WTC11 (cell line): ENCODE results near the gene FMNL3. TPM values are rescaled to one million over a fixed set of nuclear protein-coding genes. Genes with fewer than 3 reads are reported as not detected.

Source experiments
- ATAC-seq: fragments of 200-7000 bp; cut with Tn5 transposase; 2 replicates; pipeline ENCODE4 v1.10.0; 2021; ENCODE audit warnings: mild to moderate bottlenecking, moderate library complexity
- CTCF ChIA-PET: fragments of 300-600 bp; sonication (Branson Sonifier 250); formaldehyde crosslinking; loops from one replicate; lab custom pipeline; 2021; ENCODE audit warnings: antibody characterized with exemption; lab: Charles Lee
- POLR2A ChIA-PET: fragments of 350-600 bp; sonication (Branson Sonifier 250); formaldehyde crosslinking; loops from one replicate; lab custom pipeline; 2021; ENCODE audit warnings: antibody characterized with exemption; lab: Charles Lee
- DNase-seq: peaks from one replicate; pipeline ENCODE4 v3.0.0; 2021; ENCODE audit warnings: low spot score
- H3K27ac Mint-ChIP-seq: 2 replicates; pipeline ENCODE4 v1.8.0; 2021; ENCODE audit warnings: mixed read lengths
- H3K27me3 Mint-ChIP-seq: 2 replicates; pipeline ENCODE4 v1.8.0; 2021; ENCODE audit warnings: low read depth, mild to moderate bottlenecking, moderate library complexity, mixed read lengths
- H3K36me3 Mint-ChIP-seq: 2 replicates; pipeline ENCODE4 v1.8.0; 2021; ENCODE audit warnings: mixed read lengths
- H3K4me1 Mint-ChIP-seq: 2 replicates; pipeline ENCODE4 v1.8.0; 2022; ENCODE audit warnings: mixed read lengths
- H3K4me3 Mint-ChIP-seq: 2 replicates; pipeline ENCODE4 v1.8.0; 2021; ENCODE audit warnings: mild to moderate bottlenecking, moderate library complexity, mixed read lengths
- H3K9me3 Mint-ChIP-seq: 2 replicates; pipeline ENCODE4 v1.8.0; 2021; ENCODE audit warnings: mixed read lengths
- ELF4 ChIP-seq: sonication (generic); formaldehyde crosslinking; IDR thresholded peaks from 2 replicates; pipeline ENCODE4 v1.8.1; 2022; ENCODE audit warnings: low read depth, mild to moderate bottlenecking, moderate library complexity, missing genetic modification reagents
- EMX1 ChIP-seq: fragments of 250-450 bp; sonication (Bioruptor Pico); IDR thresholded peaks from 2 replicates; pipeline ENCODE4 v1.8.0; 2021; ENCODE audit warnings: mild to moderate bottlenecking
- GABPB1 ChIP-seq: sonication (generic); formaldehyde crosslinking; IDR thresholded peaks from 2 replicates; pipeline ENCODE4 v1.8.1; 2023; ENCODE audit warnings: mild to moderate bottlenecking, missing genetic modification reagents
- JUN ChIP-seq: sonication (generic); formaldehyde crosslinking; IDR thresholded peaks from 2 replicates; pipeline ENCODE4 v1.8.0; 2023; ENCODE audit warnings: mild to moderate bottlenecking, missing genetic modification reagents
- NFE2L1 ChIP-seq: sonication (generic); formaldehyde crosslinking; IDR thresholded peaks from 2 replicates; pipeline ENCODE4 v1.8.1; 2023; ENCODE audit warnings: missing genetic modification reagents
- NFYB ChIP-seq: sonication (generic); formaldehyde crosslinking; conservative IDR thresholded peaks from 2 replicates; pipeline ENCODE4 v1.8.0; 2022; ENCODE audit warnings: low read depth, missing genetic modification reagents
- NR3C1 ChIP-seq: sonication (generic); formaldehyde crosslinking; conservative IDR thresholded peaks from 2 replicates; pipeline ENCODE4 v1.8.1; 2023; ENCODE audit warnings: low read depth, mild to moderate bottlenecking, missing genetic modification reagents
- SP1 ChIP-seq: sonication (generic); formaldehyde crosslinking; conservative IDR thresholded peaks from 2 replicates; pipeline ENCODE4 v1.8.1; 2022; ENCODE audit warnings: missing genetic modification reagents
- TEAD4 ChIP-seq: sonication (generic); formaldehyde crosslinking; IDR thresholded peaks from 2 replicates; pipeline ENCODE4 v1.8.0; 2022; ENCODE audit warnings: mild to moderate bottlenecking, missing genetic modification reagents
- TP53 ChIP-seq: sonication (generic); formaldehyde crosslinking; IDR thresholded peaks from 2 replicates; pipeline ENCODE4 v1.8.1; 2023; ENCODE audit warnings: mild to moderate bottlenecking, missing genetic modification reagents
- ZBTB21 ChIP-seq: sonication (generic); formaldehyde crosslinking; IDR thresholded peaks from 2 replicates; pipeline ENCODE4 v1.8.1; 2023; ENCODE audit warnings: mild to moderate bottlenecking, missing genetic modification reagents, borderline replicate concordance
- ZNF138 ChIP-seq: sonication (generic); formaldehyde crosslinking; conservative IDR thresholded peaks from 2 replicates; pipeline ENCODE4 v1.8.1; 2022; ENCODE audit warnings: mild to moderate bottlenecking, moderate library complexity, missing genetic modification reagents
- ZNF219 ChIP-seq: sonication (generic); formaldehyde crosslinking; IDR thresholded peaks from 2 replicates; pipeline ENCODE4 v1.8.0; 2023; ENCODE audit warnings: missing genetic modification reagents, mild to moderate bottlenecking, borderline replicate concordance
- ZNF232 ChIP-seq: sonication (generic); formaldehyde crosslinking; IDR thresholded peaks from 2 replicates; pipeline ENCODE4 v1.8.0; 2022; ENCODE audit warnings: mild to moderate bottlenecking, missing genetic modification reagents
- ZNF263 ChIP-seq: sonication (generic); formaldehyde crosslinking; IDR thresholded peaks from 2 replicates; pipeline ENCODE4 v1.8.1; 2022; ENCODE audit warnings: low read depth, mild to moderate bottlenecking, moderate library complexity, missing genetic modification reagents
- total RNA-seq: library from RNA; stranded (reverse); gene quantifications from 3 replicates; pipeline ENCODE4 v1.2.3, GENCODE V29; 2021
- TF ChIP-seq, protein P1 (sequence below): sonication (generic); formaldehyde crosslinking; IDR thresholded peaks from 2 replicates; pipeline ENCODE4 v1.8.1; 2023; ENCODE audit warnings: mild to moderate bottlenecking, missing genetic modification reagents
- TF ChIP-seq, protein P2 (sequence below): fragments of 250-450 bp; sonication (Bioruptor Pico); conservative IDR thresholded peaks from 2 replicates; pipeline ENCODE4 v1.9.0; 2021; ENCODE audit warnings: mild to moderate bottlenecking
- TF ChIP-seq, protein P3 (sequence below): sonication (generic); formaldehyde crosslinking; IDR thresholded peaks from 2 replicates; pipeline ENCODE4 v1.8.1; 2023; ENCODE audit warnings: mild to moderate bottlenecking, missing genetic modification reagents, moderate library complexity
- TF ChIP-seq, protein P4 (sequence below): sonication (generic); formaldehyde crosslinking; IDR thresholded peaks from 2 replicates; pipeline ENCODE4 v1.8.0; 2022; ENCODE audit warnings: mild to moderate bottlenecking, missing genetic modification reagents
- TF ChIP-seq, protein P5 (sequence below): sonication (generic); formaldehyde crosslinking; conservative IDR thresholded peaks from 2 replicates; pipeline ENCODE4 v1.8.1; 2023; ENCODE audit warnings: mild to moderate bottlenecking, low read depth, missing genetic modification reagents, moderate library complexity
- TF ChIP-seq, protein P6 (sequence below): sonication (generic); formaldehyde crosslinking; IDR thresholded peaks from 2 replicates; pipeline ENCODE4 v1.8.0; 2022; ENCODE audit warnings: mild to moderate bottlenecking, missing genetic modification reagents
- TF ChIP-seq, protein P7 (sequence below): sonication (generic); formaldehyde crosslinking; IDR thresholded peaks from 2 replicates; pipeline ENCODE4 v1.8.0; 2023; ENCODE audit warnings: missing genetic modification reagents

The FMNL3 gene
- total RNA-seq, 1 experiment from 2014 or later = 19.3 TPM

DNA sequence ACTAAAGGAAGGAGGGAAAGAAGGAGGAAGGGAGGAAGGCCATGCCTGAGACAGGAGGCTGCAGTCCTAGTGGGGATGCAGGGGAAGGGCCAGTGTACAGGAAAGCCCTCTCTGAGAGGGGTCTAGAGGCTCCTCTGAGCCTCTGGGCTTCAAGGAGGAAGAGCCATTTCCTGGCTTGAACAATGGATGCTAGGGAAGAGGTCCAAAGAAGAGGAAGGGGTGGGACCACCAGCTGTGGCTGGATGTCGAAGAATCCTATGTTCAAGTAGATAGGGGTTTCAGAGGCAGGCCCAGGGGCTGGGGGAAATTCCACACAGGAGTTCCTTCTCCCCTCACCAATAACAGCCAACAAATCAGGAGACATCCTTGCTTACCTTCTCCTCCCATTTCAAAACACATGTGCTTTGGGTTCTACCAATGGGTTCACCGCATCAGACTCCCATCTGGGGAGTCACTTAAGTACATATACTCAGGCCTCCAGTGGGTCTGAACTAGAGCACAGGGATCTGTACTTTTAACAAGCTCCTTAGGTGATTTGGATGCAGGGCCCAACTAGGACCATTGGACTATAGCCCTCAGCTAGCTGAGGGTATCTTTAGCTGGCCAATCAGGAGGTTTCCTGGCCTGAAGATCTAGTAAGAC is 51.5 kb downstream of the FMNL3 start:
- TF ChIP-seq GABPB1 (CRISPR knock-in tag) (no peak), ZNF263 (CRISPR knock-in tag) (no peak), EMX1 (CRISPR knock-in tag) (no peak), ZBTB21 (no peak), NR3C1 (CRISPR knock-in tag) (no peak), TP53 (no peak), NFE2L1 (CRISPR knock-in tag) (no peak), NFYB (CRISPR knock-in tag) (no peak), ZNF219 (CRISPR knock-in tag) (no peak), ELF4 (CRISPR knock-in tag) (no peak), TEAD4 (CRISPR knock-in tag) (no peak)
- TF ChIP-seq, protein P1, sequence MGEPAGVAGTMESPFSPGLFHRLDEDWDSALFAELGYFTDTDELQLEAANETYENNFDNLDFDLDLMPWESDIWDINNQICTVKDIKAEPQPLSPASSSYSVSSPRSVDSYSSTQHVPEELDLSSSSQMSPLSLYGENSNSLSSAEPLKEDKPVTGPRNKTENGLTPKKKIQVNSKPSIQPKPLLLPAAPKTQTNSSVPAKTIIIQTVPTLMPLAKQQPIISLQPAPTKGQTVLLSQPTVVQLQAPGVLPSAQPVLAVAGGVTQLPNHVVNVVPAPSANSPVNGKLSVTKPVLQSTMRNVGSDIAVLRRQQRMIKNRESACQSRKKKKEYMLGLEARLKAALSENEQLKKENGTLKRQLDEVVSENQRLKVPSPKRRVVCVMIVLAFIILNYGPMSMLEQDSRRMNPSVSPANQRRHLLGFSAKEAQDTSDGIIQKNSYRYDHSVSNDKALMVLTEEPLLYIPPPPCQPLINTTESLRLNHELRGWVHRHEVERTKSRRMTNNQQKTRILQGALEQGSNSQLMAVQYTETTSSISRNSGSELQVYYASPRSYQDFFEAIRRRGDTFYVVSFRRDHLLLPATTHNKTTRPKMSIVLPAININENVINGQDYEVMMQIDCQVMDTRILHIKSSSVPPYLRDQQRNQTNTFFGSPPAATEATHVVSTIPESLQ (CRISPR knock-in tag) = no peak
- TF ChIP-seq, protein P2, sequence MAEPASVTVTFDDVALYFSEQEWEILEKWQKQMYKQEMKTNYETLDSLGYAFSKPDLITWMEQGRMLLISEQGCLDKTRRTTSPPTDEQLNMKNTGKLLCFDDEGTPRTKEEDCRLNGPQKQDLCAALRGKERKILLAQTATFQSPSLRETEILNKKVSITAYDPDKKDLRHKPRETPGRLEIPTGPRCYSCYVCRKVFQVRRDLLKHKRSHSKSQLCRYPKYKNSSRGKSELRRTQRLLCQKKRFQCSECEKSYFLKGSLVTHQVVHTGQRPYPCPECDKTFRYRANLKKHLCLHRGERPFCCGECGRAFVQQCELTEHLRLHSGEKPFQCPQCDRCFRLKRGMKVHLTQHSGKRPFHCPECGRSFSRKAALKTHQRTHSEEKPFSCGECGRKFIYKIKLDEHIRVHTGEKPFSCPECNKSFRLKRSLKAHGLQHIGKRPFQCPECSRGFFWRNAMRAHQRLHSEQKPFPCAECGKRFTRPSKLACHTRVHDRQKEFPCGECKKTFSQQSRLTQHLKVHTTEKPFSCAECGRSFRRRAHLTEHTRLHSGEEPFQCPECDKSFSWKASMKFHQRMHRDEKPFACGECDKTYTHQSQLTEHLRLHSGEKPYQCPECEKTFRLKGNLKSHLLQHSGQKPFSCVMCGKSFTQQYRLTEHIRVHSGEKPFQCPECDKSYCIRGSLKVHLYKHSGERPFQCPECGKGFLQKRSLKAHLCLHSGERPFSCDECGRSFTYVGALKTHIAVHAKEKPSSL = no peak
- TF ChIP-seq, protein P3, sequence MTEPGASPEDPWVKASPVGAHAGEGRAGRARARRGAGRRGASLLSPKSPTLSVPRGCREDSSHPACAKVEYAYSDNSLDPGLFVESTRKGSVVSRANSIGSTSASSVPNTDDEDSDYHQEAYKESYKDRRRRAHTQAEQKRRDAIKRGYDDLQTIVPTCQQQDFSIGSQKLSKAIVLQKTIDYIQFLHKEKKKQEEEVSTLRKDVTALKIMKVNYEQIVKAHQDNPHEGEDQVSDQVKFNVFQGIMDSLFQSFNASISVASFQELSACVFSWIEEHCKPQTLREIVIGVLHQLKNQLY (CRISPR knock-in tag) = no peak
- TF ChIP-seq, protein P4, sequence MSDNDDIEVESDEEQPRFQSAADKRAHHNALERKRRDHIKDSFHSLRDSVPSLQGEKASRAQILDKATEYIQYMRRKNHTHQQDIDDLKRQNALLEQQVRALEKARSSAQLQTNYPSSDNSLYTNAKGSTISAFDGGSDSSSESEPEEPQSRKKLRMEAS (CRISPR knock-in tag) = no peak
- TF ChIP-seq, protein P5, sequence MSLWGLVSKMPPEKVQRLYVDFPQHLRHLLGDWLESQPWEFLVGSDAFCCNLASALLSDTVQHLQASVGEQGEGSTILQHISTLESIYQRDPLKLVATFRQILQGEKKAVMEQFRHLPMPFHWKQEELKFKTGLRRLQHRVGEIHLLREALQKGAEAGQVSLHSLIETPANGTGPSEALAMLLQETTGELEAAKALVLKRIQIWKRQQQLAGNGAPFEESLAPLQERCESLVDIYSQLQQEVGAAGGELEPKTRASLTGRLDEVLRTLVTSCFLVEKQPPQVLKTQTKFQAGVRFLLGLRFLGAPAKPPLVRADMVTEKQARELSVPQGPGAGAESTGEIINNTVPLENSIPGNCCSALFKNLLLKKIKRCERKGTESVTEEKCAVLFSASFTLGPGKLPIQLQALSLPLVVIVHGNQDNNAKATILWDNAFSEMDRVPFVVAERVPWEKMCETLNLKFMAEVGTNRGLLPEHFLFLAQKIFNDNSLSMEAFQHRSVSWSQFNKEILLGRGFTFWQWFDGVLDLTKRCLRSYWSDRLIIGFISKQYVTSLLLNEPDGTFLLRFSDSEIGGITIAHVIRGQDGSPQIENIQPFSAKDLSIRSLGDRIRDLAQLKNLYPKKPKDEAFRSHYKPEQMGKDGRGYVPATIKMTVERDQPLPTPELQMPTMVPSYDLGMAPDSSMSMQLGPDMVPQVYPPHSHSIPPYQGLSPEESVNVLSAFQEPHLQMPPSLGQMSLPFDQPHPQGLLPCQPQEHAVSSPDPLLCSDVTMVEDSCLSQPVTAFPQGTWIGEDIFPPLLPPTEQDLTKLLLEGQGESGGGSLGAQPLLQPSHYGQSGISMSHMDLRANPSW (CRISPR knock-in tag) = no peak
- ATAC-seq = no peak
- Mint-ChIP-seq H3K36me3 (peaks cover 34% of the 10 kb centered on the region), H3K27ac (no peak overlapping the region), H3K4me3 (no peak overlapping the region), H3K4me1 (0 out of 2 replicates have a peak, but pooled peaks cover 3% of the 10 kb centered on the region), H3K9me3 (no peaks in the 10 kb centered on the region), H3K27me3 (no peaks in the 10 kb centered on the region)
- DNase-seq = no peak
- CTCF ChIA-PET = interaction anchor here (1.4 to 1.5 kb wide), 2 partner anchors 18 to 86 kb away, joined by 4 to 5 read pairs; partner anchors contain the start of gene TMBIM6
- POLR2A ChIA-PET = interaction anchor here (0.6 to 1.2 kb wide), 2 partner anchors 8 to 309 kb away, joined by 3 to 4 read pairs; no protein-coding TSS in a partner anchor

DNA sequence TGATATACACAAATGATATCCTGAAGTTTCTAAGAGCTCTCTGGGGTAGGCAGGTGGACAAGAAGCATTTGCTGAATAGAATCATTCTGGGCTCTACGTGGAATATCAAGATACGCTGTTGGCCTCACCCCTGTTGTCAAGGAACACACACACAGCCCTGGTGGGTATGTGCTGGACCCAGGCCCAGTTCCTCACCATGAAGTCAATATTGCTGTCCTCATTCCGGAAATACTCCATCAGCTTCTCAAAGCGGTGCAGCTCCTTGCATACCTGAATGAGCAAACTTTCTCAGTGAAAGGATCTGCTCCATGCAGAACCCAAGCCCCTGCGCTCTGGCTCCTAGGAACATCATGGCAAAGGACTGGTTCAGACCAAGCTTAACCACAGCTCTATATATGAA is 52.5 kb downstream of the FMNL3 start:
- H3K27me3 Mint-ChIP-seq = no peaks in the 10 kb centered on the region
- CTCF ChIA-PET = interaction anchor here (1.0 kb wide), 1 partner anchor 8 kb away, joined by 3 read pairs; no protein-coding TSS in a partner anchor
- H3K27ac Mint-ChIP-seq = no peak overlapping the region
- 0 out of 2 replicates have a peak, but pooled peaks cover 3% of the 10 kb centered on the region for H3K4me1 Mint-ChIP-seq
- ATAC-seq (no peak), DNase-seq (no peak)
- no peak overlapping the region for H3K4me3 Mint-ChIP-seq
- H3K9me3 Mint-ChIP-seq = no peaks in the 10 kb centered on the region
- POLR2A ChIA-PET = interaction anchor here (0.7 kb wide), 1 partner anchor 20 kb away, joined by 3 read pairs; no protein-coding TSS in a partner anchor
- H3K36me3 Mint-ChIP-seq = peaks cover 41% of the 10 kb centered on the region
- TF ChIP-seq ZNF138 (CRISPR knock-in tag) = no peak
- TF ChIP-seq, protein P6, sequence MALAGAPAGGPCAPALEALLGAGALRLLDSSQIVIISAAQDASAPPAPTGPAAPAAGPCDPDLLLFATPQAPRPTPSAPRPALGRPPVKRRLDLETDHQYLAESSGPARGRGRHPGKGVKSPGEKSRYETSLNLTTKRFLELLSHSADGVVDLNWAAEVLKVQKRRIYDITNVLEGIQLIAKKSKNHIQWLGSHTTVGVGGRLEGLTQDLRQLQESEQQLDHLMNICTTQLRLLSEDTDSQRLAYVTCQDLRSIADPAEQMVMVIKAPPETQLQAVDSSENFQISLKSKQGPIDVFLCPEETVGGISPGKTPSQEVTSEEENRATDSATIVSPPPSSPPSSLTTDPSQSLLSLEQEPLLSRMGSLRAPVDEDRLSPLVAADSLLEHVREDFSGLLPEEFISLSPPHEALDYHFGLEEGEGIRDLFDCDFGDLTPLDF = no peak
- TF ChIP-seq, protein P7, sequence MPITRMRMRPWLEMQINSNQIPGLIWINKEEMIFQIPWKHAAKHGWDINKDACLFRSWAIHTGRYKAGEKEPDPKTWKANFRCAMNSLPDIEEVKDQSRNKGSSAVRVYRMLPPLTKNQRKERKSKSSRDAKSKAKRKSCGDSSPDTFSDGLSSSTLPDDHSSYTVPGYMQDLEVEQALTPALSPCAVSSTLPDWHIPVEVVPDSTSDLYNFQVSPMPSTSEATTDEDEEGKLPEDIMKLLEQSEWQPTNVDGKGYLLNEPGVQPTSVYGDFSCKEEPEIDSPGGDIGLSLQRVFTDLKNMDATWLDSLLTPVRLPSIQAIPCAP (CRISPR knock-in tag) = no peak
- no peak for TF ChIP-seq JUN (CRISPR knock-in tag)
- no peak for TF ChIP-seq ZNF232 (CRISPR knock-in tag)
- TF ChIP-seq SP1 (CRISPR knock-in tag) = no peak
- TF ChIP-seq, protein P1 (CRISPR knock-in tag) = no peak
